ENCODE measurements around the gene HIGD1A. TPM values are rescaled to one million over a fixed set of nuclear protein-coding genes. Genes with fewer than 3 reads are reported as not detected.

The HIGD1A gene
- total and polyA plus RNA-seq, 10 of the 15 experiments (the other 5 are each of a cell fraction or from before 2014, with no cell fraction given) = 73.9 to 487 (median 175) TPM

DNA sequence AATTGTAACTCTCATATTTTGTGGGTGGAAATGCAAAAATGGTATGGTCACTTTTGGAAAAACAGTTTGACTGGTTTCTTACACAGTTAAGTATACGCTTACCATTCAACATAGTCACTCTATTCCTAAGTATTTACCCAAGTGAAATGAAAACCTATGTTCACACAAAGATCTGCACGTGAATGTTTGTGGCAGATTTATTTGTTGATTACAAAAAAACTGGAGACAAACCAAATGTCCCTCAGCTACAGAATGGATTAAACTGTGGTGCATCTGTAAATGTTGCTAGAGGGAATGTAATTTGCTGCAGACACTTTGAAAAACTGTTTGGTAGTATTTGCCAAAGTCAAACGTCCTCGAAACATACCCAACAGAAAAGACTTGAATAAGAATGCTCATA is 34.3 kb upstream of the HIGD1A start:
- no peak overlapping the region for H3K4me3 ChIP-seq
- H3K79me2 ChIP-seq (ENCODE audit: control insufficient read depth, insufficient read depth, low read length) = no peaks in the 10 kb centered on the region
- intact Hi-C loops (cut with micrococcal nuclease; ENCODE audit: unreplicated experiment) = loop anchor here (2.0 kb wide), 2 partner anchors 42 to 58 kb away; no protein-coding TSS in a partner anchor
- H4K20me1 ChIP-seq (ENCODE audit: control insufficient read depth, insufficient read depth) = no peaks in the 10 kb centered on the region
- no peaks in the 10 kb centered on the region for H3K36me3 ChIP-seq (ENCODE audit: control insufficient read depth in 2 of 2, insufficient read depth in 2 of 2, low read length in 1 of 2)
- RAD21 ChIA-PET (ENCODE audit: unreplicated experiment) = interaction anchor here (2.2 kb wide), 1 partner anchor 59 kb away, joined by 18 read pairs; no protein-coding TSS in a partner anchor
- H3K27me3 ChIP-seq (replicated peaks in 1 of 2; ENCODE audit: control insufficient read depth in 2 of 2, insufficient read depth in 2 of 2, low read length in 1 of 2) = no peaks in the 10 kb centered on the region
- no peaks in the 10 kb centered on the region for H3K4me1 ChIP-seq (ENCODE audit: control insufficient read depth, insufficient read depth, low read length)
- no peak overlapping the region for H3K9ac ChIP-seq (ENCODE audit: control insufficient read depth, insufficient read depth, low read length)
- H3K4me2 ChIP-seq (ENCODE audit: control insufficient read depth, insufficient read depth) = no peak overlapping the region
- CTCF ChIA-PET = interaction anchor here (0.6 to 3.3 kb wide), 17 partner anchors 7 to 201 kb away, joined by 3 to 39 read pairs (median 9); partner anchors contain the start of gene HIGD1A
- POLR2A ChIA-PET = interaction anchor here (1.3 kb wide), 1 partner anchor 7 kb away, joined by 4 read pairs; no protein-coding TSS in a partner anchor
- no peaks in the 10 kb centered on the region for H3K9me3 ChIP-seq (replicated peaks; ENCODE audit: control insufficient read depth, insufficient read depth, low read length)
- no peak overlapping the region for H2AFZ ChIP-seq (ENCODE audit: control insufficient read depth, low read depth, low read length)
- DNase-seq (ENCODE audit: low read depth, low spot score) = no peak
- SMC1A ChIA-PET (ENCODE audit: uncharacterized antibody, unreplicated experiment) = interaction anchor here (1.3 to 3.2 kb wide), 4 partner anchors 15 to 59 kb away, joined by 3 to 34 read pairs (median 7); no protein-coding TSS in a partner anchor
- in situ Hi-C loops (cut with MboI) = loop anchor here (5.0 kb wide), 2 partner anchors 39 to 56 kb away; partner anchors contain the start of gene CYP8B1
- no peak overlapping the region for H3K27ac ChIP-seq (ENCODE audit: control insufficient read depth, insufficient read depth)
- no peak for FAIRE-seq
- WGBS (ENCODE audit: insufficient coverage, insufficient replicate concordance, low lambda C conversion rate, missing lambda C conversion rate) = 58% methylated on average over 4 of the region's 4 CpGs
- TF ChIP-seq MEF2A (IDR thresholded peaks at IDR 0.05; ENCODE audit: insufficient read depth, low read depth, low read length) (no peak), WRNIP1 (IDR thresholded peaks at IDR 0.05; ENCODE audit: borderline replicate concordance, low read depth, low read length) (no peak), KDM1A (IDR thresholded peaks at IDR 0.05; ENCODE audit: borderline replicate concordance) (no peak), SMARCA5 (IDR thresholded peaks at IDR 0.05) (no peak), RAD21 (IDR thresholded peaks at IDR 0.05; ENCODE audit: insufficient read depth, low read depth, low read length) (no peak), SREBF1 (IDR thresholded peaks at IDR 0.05; ENCODE audit: low read length) (no peak), MXI1 (IDR thresholded peaks at IDR 0.05; ENCODE audit: low read depth, low read length) (no peak), MEF2B (IDR thresholded peaks at IDR 0.05; ENCODE audit: partially characterized antibody, poor library complexity, severe bottlenecking) (no peak), ASH2L (IDR thresholded peaks at IDR 0.05; ENCODE audit: borderline replicate concordance, low read depth) (no peak)
- TF ChIP-seq, protein P1, sequence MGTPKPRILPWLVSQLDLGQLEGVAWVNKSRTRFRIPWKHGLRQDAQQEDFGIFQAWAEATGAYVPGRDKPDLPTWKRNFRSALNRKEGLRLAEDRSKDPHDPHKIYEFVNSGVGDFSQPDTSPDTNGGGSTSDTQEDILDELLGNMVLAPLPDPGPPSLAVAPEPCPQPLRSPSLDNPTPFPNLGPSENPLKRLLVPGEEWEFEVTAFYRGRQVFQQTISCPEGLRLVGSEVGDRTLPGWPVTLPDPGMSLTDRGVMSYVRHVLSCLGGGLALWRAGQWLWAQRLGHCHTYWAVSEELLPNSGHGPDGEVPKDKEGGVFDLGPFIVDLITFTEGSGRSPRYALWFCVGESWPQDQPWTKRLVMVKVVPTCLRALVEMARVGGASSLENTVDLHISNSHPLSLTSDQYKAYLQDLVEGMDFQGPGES (IDR thresholded peaks at IDR 0.05) = no peak
- no peak for ATAC-seq
- no TSS peak for BruUV-seq (replicated peaks)

Measured in GM12878 (cell line).